Measurements from ENCODE around the gene KRTAP12-2.
"Not testable (repeated sequence)": the region's sequence is repeated elsewhere in the genome, so short reads cannot be mapped to it uniquely, and the experiment has no call there.

KRTAP12-2 gene

DNA sequence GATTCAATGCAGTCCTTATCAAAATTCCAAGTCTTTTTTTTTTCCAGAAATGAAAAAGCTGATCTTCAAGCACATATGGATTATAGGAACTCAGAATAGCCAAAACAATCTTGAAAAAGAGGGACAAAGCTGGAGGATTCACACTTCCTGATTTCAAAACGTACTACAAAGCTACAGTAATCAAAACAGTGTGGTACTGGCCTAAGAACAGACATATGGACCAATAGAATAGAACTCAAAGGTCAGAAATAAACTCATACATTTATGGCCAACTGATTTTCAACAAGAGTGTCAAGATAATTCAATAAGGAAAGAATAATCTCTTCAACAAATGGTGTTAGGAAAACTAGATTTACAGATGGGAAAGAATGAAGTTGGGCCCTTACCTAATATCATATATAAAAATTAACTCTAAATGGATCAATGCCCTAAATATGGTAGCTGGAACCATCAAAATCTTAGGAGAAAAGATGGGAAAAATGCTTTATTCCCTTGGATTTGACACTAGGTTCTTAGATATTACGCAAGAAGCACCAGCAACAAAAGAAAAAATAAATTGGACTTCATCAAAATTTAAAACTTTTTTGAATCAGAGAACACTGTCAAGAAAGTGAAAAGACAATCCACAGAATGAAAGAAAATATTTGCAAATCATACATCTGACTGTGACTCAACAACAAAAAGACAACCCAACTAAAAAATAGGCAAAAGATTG, 26.2 kb upstream of the KRTAP12-2 start:
- in situ Hi-C loops (cut with MboI; ENCODE audit: low pct_unique_long_range_greater_than_20kb, low sequenced_read_pairs, unreplicated experiment), result no loop called here
- no peak for TF ChIP-seq CTCF (IDR thresholded peaks at IDR 0.05; ENCODE audit: extremely low read depth, insufficient read depth, missing control alignments)
- no peak for DNase-seq (ENCODE audit: low spot score)

GRCh38 chr21:44691686-44692085, 25.0 kb upstream of the KRTAP12-2 start:
- no peak for TF ChIP-seq CTCF (IDR thresholded peaks at IDR 0.05; ENCODE audit: extremely low read depth, insufficient read depth, missing control alignments)
- no peak for DNase-seq (ENCODE audit: low spot score)
- in situ Hi-C loops (cut with MboI; ENCODE audit: low pct_unique_long_range_greater_than_20kb, low sequenced_read_pairs, unreplicated experiment), result no loop called here

DNA sequence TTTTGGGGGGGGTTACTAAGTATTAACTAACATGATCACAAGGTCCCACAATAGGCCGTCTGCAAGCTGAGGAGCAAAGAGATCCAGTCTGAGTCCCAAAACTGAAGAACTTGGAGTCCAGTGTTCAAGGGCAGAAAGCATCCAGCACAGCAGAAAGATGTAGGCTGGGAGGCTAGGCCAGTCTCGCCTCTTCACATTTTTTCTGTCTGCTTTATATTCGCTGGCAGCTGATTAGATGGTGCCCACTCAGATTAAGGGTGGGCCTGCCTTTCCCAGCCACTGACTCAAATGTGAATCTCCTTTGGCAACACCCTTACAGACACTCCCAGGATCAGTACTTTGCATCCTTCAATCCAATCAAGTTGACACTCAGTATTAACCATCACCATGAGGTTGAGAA, 23.0 kb upstream of the KRTAP12-2 start:
- in situ Hi-C loops (cut with MboI; ENCODE audit: low pct_unique_long_range_greater_than_20kb, low sequenced_read_pairs, unreplicated experiment); DNase-seq (ENCODE audit: low spot score): not testable (repeated sequence)

DNA sequence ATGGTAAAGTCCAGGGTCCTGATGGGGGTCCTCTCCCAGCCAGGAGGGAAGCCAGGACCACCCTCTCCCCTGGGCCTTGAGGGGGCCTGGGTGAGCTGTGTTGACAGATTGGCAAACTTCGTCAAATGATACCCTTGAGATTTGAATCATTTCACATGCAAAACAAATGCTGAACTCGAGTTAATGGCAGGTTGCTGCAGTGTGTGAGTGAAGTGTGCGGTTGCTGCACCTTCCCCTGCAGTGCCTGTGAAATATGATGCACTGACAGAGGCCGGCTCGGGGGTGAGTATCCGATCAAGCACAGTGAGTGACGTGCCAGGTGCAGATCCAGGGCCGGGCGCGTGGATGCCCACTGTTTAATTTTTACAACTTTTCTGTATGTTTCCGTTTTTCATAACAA, 20.9 kb upstream of the KRTAP12-2 start:
- no peak for DNase-seq (ENCODE audit: low spot score)
- in situ Hi-C loops (cut with MboI; ENCODE audit: low pct_unique_long_range_greater_than_20kb, low sequenced_read_pairs, unreplicated experiment), result no loop called here
- no peak for TF ChIP-seq CTCF (IDR thresholded peaks at IDR 0.05; ENCODE audit: extremely low read depth, insufficient read depth, missing control alignments)

- no peak for DNase-seq (ENCODE audit: low spot score)
- in situ Hi-C loops (cut with MboI; ENCODE audit: low pct_unique_long_range_greater_than_20kb, low sequenced_read_pairs, unreplicated experiment), result no loop called here
- no peak for TF ChIP-seq CTCF (IDR thresholded peaks at IDR 0.05; ENCODE audit: extremely low read depth, insufficient read depth, missing control alignments)
Measured at GRCh38 chr21:44686843-44687561, 20.3 kb upstream of the KRTAP12-2 start.

DNA sequence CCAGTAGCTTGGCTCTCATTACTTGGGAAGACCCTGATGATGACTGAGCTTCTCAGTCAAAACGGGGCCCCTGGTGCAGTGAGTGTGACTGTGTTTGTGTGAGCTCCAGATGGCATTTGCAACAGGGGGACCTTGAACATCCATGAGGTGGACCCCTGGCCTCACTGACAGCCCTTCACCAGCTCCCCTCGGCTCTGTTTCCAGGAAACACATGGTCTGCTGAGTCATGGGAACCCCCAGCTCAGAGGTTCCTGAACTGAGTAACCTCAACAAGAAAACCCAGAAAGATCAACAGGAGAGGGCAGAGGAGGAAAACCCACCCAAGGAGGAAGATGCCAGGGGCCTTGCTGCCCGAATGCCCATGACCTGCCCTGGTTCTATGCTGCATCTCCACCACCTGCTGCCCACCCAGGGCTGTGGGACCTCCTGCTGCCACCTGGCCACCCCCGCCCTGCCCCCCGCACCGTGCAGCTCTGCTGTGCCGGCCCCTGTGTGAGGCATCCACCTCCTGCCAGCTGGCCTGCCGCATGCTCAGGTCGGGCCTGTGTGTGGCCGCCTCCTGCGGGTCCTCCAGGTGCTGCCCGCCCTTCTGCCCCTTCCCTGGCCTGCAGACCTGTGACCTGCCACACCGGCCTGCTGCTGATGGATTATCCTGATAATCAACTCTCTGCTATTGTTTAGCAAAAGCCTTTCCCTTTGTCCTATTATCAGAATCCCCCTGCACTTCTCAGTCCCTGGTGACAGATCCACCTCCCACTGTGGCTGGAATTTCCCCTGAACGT, 19.5 kb upstream of the KRTAP12-2 start:
- in situ Hi-C loops (cut with MboI; ENCODE audit: low pct_unique_long_range_greater_than_20kb, low sequenced_read_pairs, unreplicated experiment), result no loop called here
- no peak for TF ChIP-seq CTCF (IDR thresholded peaks at IDR 0.05; ENCODE audit: extremely low read depth, insufficient read depth, missing control alignments)
- peak; percentile 15 for DNase-seq (ENCODE audit: low spot score)

GRCh38 chr21:44685050-44685449, 18.3 kb upstream of the KRTAP12-2 start:
- DNase-seq (ENCODE audit: low spot score); in situ Hi-C loops (cut with MboI; ENCODE audit: low pct_unique_long_range_greater_than_20kb, low sequenced_read_pairs, unreplicated experiment): not testable (repeated sequence)

Measured in GM13977 (cell line).